Keratinocyte (primary cell): ENCODE measurements around the gene DCST1. TPM values are rescaled to one million over a fixed set of nuclear protein-coding genes. Genes with fewer than 3 reads are reported as not detected.

Experiments used
- DNase-seq: peaks from one replicate; pipeline ENCODE4 v3.0.0-alpha.2; 2011; ENCODE audit warnings: low read depth, missing footprints, low spot score
- FAIRE-seq: peaks from 2 replicates; lab custom pipeline; 2011; peaks lifted over from hg19 to GRCh38; lab: Jason Lieb, UNC
- H2AFZ ChIP-seq: 2 replicates; pipeline ENCODE4 v1.6.0; 2012; ENCODE audit warnings: low read length, control low read depth, inconsistent platforms; ENCODE audit not compliant: control insufficient read depth
- H3K27ac ChIP-seq: 2 replicates; pipeline ENCODE4 v1.5.1; 2011; ENCODE audit warnings: low read length; ENCODE audit not compliant: control insufficient read depth, insufficient read depth
- H3K27me3 ChIP-seq: 3 replicates; pipeline ENCODE4 v1.6.0; 2011; ENCODE audit warnings: low read length; ENCODE audit not compliant: control insufficient read depth, insufficient read depth; ENCODE audit errors: extremely low read depth
- H3K36me3 ChIP-seq, 2 experiments: 2 replicates in 1 of 2; 3 replicates in 1 of 2; pipeline ENCODE4 v1.5.1; 2011; ENCODE audit warnings: low read length in 2 of 2, mild to moderate bottlenecking in 1 of 2; ENCODE audit not compliant: control insufficient read depth in 2 of 2, insufficient read depth in 2 of 2; ENCODE audit errors: extremely low read depth in 1 of 2
- H3K4me1 ChIP-seq: 3 replicates; pipeline ENCODE4 v1.5.1; 2011; ENCODE audit warnings: low read length; ENCODE audit not compliant: control insufficient read depth, insufficient read depth; ENCODE audit errors: extremely low read depth
- H3K4me2 ChIP-seq: 3 replicates; pipeline ENCODE4 v1.6.0; 2011; ENCODE audit warnings: low read depth, low read length; ENCODE audit not compliant: control insufficient read depth, insufficient read depth; ENCODE audit errors: extremely low read depth
- H3K4me3 ChIP-seq, 3 experiments: fragments of 200-600 bp in 1 of 3; sonication (generic) in 1 of 3; 2 replicates in 2 of 3; 3 replicates in 1 of 3; pipeline ENCODE4 v1.5.1; 2011 to 2016; ENCODE audit warnings: low read length in 3 of 3, mild to moderate bottlenecking in 3 of 3, control low read depth in 2 of 3, inconsistent platforms in 1 of 3, low read depth in 1 of 3, mixed read lengths in 1 of 3, mixed run types in 1 of 3, moderate library complexity in 1 of 3; ENCODE audit not compliant: control insufficient read depth in 2 of 3, insufficient read depth in 2 of 3; ENCODE audit errors: extremely low read depth in 1 of 3
- H3K79me2 ChIP-seq: 2 replicates; pipeline ENCODE4 v1.6.0; 2012; ENCODE audit warnings: low read length; ENCODE audit not compliant: control insufficient read depth, insufficient read depth
- H3K9ac ChIP-seq: 3 replicates; pipeline ENCODE4 v1.6.0; 2011; ENCODE audit warnings: low read length; ENCODE audit not compliant: control insufficient read depth, insufficient read depth; ENCODE audit errors: extremely low read depth
- H3K9me1 ChIP-seq: 3 replicates; pipeline ENCODE4 v1.6.0; 2011; ENCODE audit warnings: low read length; ENCODE audit not compliant: control insufficient read depth, insufficient read depth; ENCODE audit errors: extremely low read depth
- H3K9me3 ChIP-seq: 2 replicates; pipeline ENCODE4 v1.5.1; 2012; ENCODE audit warnings: low read depth, low read length; ENCODE audit not compliant: control insufficient read depth
- H4K20me1 ChIP-seq: 3 replicates; pipeline ENCODE4 v1.6.0; 2011; ENCODE audit warnings: low read length; ENCODE audit not compliant: control insufficient read depth, insufficient read depth; ENCODE audit errors: extremely low read depth
- CTCF ChIP-seq, 3 experiments: IDR thresholded peaks in 1 of 3; conservative IDR thresholded peaks in 1 of 3; optimal IDR thresholded peaks in 1 of 3; 2 replicates in 2 of 3; 3 replicates in 1 of 3; pipeline versions ENCODE3 to v1.5.1; 2011; ENCODE audit warnings: low read length in 3 of 3, mild to moderate bottlenecking in 3 of 3, moderate library complexity in 2 of 3, control low read depth in 1 of 3, inconsistent platforms in 1 of 3; ENCODE audit not compliant: insufficient read depth in 2 of 3; ENCODE audit errors: extremely low read depth in 1 of 3
- EZH2 ChIP-seq: IDR thresholded peaks from one replicate; pipeline ENCODE4 v1.6.1; 2012; ENCODE audit warnings: inconsistent platforms, mild to moderate bottlenecking, low read length, moderate library complexity
- dilution Hi-C: fragments of 300-500 bp; cut with MboI; formaldehyde crosslinking; loops from one replicate; pipeline ENCODE4 v1.7.0; 2020; ENCODE audit warnings: low sequenced_read_pairs; ENCODE audit not compliant: extremely low pct_ligation_motif_present
- polyA plus RNA-seq, 5 experiments: library from polyadenylated mRNA; depleted of rRNA in 3 of 5; stranded (reverse) in 3 of 5; stranded (forward) in 1 of 5; unstranded in 1 of 5; fragments of >200 nt; gene quantifications; 1 replicate in 1 of 5; 2 replicates in 3 of 5; 3 replicates in 1 of 5; pipeline versions ENCODE4 v1.2.1 to v1.2.3, GENCODE V29; 2011 to 2012; ENCODE audit warnings: missing spikeins in 2 of 5, low read depth in 1 of 5, low replicate concordance in 1 of 5

DCST1 gene
- polyA plus RNA-seq, 1 donor (not counting 4 experiments of a cell fraction or from before 2014, with no cell fraction given), result not detected

DNA sequence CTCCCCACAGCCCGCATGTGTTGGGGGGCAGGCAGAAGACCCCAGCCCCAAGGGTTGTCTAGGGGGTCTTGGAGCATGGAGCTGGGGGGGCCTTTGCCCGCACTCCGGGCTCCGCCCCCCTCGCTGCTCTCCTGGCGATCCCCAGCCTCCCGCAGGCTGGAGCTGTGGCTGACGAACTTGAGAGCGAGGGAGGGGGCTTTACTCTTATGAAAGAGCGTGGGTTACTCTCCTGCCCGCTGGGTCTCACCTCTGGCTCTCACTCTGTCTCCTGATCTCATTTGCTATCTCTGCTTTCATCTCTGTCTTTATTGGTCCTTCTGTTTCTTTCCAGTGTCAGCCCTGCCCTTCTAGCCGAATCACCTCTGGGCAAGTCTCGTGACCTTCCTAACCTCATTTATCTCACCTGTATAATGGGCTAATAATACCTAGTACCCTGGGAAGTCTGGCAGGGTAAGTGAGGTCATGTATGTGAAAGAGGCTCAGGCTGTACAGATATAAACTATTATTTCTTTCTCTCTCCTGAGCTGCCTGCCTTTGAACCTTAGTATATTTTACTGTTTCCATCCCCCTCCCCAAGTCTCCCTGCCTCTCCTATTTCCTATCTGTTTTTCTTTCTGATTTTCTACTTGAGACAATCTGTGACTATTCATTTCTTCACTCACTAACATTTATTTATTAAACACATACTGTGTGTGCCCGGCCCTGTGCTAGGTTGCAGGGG, 30.6 kb downstream of the DCST1 start:
- H3K27me3 ChIP-seq, result no peaks in the 10 kb centered on the region
- H2AFZ ChIP-seq, result peak overlapping the region; percentile 5
- FAIRE-seq (no peak), DNase-seq (no peak)
- no peaks in the 10 kb centered on the region for H3K79me2 ChIP-seq
- peak overlapping the region; percentile 84 for H3K9ac ChIP-seq
- TF ChIP-seq EZH2 (no peak), CTCF (optimal IDR thresholded peaks at IDR 0.05 in 1 of 3, IDR thresholded peaks at IDR 0.05 in 1 of 3, conservative IDR thresholded peaks at IDR 0.05 in 1 of 3; ENCODE audit: extremely low read depth in 1 of 3, insufficient read depth in 2 of 3, low read length in 3 of 3) (no peak)
- H3K36me3 ChIP-seq, result peaks cover 22 to 37% of the 10 kb centered on the region in 2 experiments
- H3K4me1 ChIP-seq, result peaks cover 23% of the 10 kb centered on the region
- H3K9me3 ChIP-seq, result no peaks in the 10 kb centered on the region
- H3K4me2 ChIP-seq, result peak overlapping the region; percentile 79
- H3K9me1 ChIP-seq, result no peaks in the 10 kb centered on the region
- peak overlapping the region; percentile 58 to 96 (median 65) for H3K4me3 ChIP-seq
- dilution Hi-C loops, result no loop called here
- no peak overlapping the region for H3K27ac ChIP-seq
- peaks cover 5% of the 10 kb centered on the region for H4K20me1 ChIP-seq

- no peak overlapping the region for H2AFZ ChIP-seq
- H4K20me1 ChIP-seq, result peaks cover 5% of the 10 kb centered on the region
- peaks cover 22 to 35% of the 10 kb centered on the region in 2 experiments for H3K36me3 ChIP-seq
- H3K9me3 ChIP-seq, result no peaks in the 10 kb centered on the region
- peaks cover 23% of the 10 kb centered on the region for H3K4me1 ChIP-seq
- no peak overlapping the region for H3K9ac ChIP-seq
- dilution Hi-C loops, result no loop called here
- H3K9me1 ChIP-seq, result no peaks in the 10 kb centered on the region
- no peaks in the 10 kb centered on the region for H3K79me2 ChIP-seq
- TF ChIP-seq EZH2 (no peak), CTCF (optimal IDR thresholded peaks at IDR 0.05 in 1 of 3, IDR thresholded peaks at IDR 0.05 in 1 of 3, conservative IDR thresholded peaks at IDR 0.05 in 1 of 3; ENCODE audit: extremely low read depth in 1 of 3, insufficient read depth in 2 of 3, low read length in 3 of 3) (no peak)
- FAIRE-seq (no peak), DNase-seq (no peak)
- no peaks in the 10 kb centered on the region for H3K27me3 ChIP-seq
- H3K27ac ChIP-seq, result no peak overlapping the region
- no peak overlapping the region for H3K4me3 ChIP-seq
- H3K4me2 ChIP-seq, result peak overlapping the region; percentile 79
Observed at GRCh38 chr1:155064832-155065429, 31.3 kb downstream of the DCST1 start.
